HG02852 (cell line): Measurements from ENCODE around the gene VPS33A.
"Not testable (repeated sequence)": the region's sequence is repeated elsewhere in the genome, so short reads cannot be mapped to it uniquely, and the experiment has no call there.

Source experiments
- ATAC-seq: cut with Tn5 transposase; IDR thresholded peaks from one replicate; pipeline ENCODE4 v1.9.1; 2021; ENCODE audit warnings: mild to moderate bottlenecking, moderate library complexity; ENCODE audit not compliant: unreplicated experiment

Gene VPS33A

DNA sequence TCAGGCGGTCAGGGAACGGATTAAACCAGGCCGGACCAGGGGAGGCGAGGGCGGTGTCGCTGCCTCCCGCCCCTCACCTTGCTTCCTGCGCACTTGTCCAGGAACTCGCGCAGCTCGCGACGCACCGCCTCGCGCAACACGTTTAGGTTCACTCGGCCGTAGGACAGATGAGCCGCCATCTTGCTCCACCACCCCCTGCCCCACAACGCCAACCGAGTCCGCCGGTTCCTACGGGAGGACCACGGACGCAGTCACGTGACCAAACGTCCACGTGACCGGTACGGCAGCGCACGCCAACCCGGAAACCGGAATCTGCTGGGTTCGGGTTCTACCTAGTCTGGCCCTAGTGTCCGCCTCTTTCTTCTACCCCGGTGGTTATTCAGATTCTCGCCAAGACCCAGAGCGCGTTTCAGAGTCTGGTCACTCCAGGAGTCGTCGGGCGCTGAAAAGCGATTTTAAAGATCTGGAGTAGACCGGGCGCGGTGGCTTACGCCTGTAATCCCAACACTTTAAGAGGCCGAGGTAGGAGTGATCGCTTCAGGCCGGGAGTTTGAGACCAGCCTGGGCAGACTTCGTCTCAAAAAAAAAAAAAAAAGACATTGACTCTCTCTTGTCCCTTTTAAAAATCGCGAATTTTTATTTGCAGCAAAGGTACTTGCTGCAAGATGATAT is at the start of gene VPS33A:
Gene VPS33A (minus strand): TSS at position 265 of the 672 bp plus-strand sequence. CDS start 86 bp downstream, at position 179.
- peak; percentile 81 for ATAC-seq

- no peak for ATAC-seq
Measured at GRCh38 chr12:122312926-122313325, 46.6 kb upstream of the VPS33A start.

DNA sequence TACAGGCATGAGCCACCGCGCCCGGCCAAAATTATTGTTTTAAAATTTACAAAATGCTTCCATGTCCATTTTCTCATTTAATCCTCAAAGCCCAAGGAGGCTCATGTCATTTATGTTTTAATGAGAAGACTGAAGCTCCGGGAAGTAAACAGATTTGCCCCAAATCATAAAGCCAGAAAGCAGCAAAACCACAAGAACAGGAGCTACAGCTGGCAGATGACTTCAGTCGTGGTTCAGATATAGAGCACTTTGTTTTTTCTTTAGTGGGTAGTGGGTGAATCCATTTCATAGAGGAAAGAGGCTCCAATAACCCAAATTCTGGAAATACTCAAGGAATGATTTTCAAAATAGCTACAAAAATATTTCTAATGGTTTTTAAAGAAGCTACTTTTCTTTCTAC is 45.4 kb upstream of the VPS33A start:
- ATAC-seq = no peak

DNA sequence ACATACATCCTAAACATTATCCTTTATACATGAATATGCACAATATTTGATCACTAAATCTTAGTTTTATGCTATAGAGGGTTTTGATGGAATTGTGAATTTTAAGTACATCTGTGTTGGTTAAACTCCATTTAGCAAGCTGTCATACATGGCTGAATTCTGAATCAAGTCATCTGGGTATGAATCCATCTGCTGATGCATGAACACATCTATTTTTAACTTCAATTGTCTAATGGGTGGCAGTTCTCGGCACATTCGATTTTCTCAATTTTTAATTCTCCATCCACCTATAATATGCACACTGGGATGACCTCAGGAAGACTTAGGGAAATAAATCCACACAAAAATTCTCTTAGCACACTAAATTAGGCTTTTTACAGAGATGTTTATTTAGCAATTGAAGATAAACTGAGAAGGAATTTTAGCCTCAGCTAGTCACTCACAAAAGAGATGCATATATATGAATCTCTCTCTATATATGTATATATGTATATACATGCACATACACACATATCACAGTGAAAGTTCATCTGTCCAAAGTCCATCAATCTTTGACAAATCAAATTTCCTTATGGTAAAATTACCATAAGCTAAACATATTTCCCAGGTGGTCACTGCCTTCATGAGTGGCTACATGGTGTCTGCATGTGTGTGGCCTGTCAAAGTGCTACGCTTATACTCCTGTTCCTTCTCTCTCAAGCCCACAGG is 44.5 kb upstream of the VPS33A start:
- no peak for ATAC-seq

DNA sequence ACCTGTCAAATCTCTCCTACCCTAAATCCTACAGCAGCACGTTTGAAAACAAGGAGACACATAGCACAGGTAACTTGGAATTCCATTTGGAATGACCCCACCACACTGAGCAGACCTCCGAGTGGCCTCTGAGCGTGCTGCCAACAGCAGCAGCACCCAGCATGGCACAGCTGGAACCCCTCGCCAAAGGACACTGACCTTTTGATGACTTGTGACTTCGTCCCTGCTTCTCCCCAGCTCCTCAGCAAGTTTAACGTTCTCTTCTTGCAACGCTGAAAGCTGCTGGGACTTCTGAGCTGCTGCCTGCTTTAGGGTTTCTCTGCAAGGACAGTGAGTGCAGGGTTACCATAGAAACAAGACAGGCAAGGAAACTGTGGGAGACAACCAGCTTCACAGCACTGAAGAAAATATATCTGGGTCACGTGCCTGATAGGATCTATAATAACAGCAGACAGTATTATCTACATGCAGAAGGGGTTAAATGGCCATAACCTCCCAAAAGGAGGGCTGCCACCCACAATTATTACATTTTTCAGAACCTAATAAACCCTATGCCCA is 43.3 kb upstream of the VPS33A start:
- no peak for ATAC-seq

GRCh38 chr12:122308811-122309210 is 42.5 kb upstream of the VPS33A start:
- no peak for ATAC-seq

GRCh38 chr12:122306407-122306806 is 40.1 kb upstream of the VPS33A start:
- ATAC-seq = no peak

DNA sequence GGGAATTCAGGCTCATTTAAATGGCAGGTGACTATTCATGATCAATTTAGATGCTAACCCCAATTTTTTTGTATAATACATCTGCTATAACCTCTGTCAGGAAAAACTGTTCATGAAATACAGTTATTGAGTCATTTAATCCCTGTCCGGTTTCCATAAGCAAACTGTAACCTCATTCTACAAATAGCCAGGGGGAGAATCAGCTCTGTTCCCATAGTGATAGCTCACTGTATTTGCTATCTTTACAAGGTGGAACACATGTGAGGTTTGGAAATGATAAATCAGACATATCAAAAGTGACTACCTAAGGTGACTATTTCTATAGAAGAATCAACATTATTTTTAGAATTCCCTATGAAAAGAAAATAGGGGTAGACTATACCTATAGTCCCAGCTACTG is 38.6 kb upstream of the VPS33A start:
- ATAC-seq = no peak

DNA sequence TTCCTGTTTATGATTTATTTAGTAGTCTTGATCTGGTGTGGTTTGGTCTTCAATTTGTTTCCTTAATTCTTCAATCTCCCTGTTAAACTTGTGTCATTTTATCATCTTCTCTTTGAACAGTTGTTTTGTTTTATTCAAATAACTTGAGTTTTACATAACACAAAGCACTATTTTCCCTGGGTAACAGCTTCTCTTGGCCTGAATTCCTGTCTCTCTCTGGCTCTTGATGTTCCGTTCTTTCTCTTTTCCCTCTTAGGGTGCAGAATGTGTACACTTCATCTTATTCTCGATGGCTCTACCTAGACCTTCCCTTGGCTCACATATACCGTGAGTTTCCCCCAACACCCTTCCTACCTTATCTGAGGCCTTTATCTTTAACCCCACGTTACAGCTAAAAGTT is 36.8 kb upstream of the VPS33A start:
- ATAC-seq = no peak

DNA sequence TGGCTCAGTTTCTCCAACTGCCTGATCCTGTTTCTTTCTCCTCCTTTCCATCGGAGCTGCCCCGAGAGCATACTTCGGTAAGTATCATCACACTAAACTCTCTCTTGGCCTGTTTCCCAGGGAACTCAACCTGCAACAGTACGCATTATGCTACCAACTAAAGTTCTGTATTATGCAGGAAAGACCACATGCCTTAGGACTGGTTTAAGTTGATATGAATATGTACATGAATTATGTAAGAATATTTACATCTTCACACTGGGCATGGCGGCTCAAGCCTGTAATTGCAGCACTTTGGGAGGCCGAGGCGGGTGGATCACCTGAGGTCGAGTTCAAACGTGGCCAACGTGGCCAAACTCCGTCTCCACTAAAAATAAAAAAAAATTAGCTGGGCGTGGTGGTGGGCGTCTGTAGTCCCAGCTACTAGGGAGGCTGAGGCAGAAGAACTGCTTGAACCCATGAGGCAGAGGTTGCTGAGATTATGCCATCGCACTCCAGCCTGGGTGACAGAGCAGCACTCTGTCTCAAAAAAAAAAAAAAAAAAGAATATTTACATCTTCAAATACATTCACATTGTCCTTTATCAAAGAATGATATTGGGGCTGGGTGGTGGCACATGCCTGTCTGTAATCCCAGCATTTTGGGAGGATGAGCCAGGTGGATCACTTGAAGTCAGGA is 31.9 kb upstream of the VPS33A start:
- no peak for ATAC-seq

DNA sequence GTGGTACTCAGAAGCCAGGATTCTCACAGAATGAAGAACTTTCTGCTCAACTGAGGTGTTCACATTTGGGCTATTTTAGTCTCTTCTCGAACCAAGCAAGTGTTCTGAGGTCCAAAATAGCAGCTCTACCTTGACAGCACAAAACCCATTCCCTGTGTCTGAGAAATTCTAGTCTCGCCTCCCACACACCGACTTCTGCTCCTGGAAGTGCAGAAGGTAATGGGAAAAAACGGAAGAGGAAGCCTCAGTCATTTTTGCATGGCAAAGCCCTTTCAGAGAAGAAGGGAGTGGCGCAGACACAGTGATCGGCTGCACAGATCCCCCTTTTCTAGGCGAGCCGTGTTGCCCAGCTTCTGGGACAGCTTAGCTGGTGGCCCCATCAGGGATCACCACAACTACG is 31.2 kb upstream of the VPS33A start:
- ATAC-seq = no peak

DNA sequence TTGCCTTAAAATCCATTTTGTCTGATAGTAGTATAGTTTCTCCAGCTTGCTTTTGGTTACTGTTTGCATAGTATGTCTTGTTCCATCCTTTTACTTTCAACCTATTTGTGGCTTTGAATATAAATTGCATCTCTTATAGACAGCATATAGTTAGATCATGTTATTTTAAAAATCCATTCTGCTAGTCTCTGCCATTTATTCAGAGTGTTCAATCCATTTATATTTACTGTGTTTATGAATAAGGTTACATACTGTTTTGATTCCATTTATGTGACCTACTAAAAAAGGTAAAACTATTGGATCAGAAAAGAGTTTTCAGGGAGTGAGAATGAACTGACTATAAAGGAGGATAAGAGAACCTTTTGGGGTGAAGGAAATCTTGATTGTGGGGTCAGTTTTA is 29.6 kb upstream of the VPS33A start:
- ATAC-seq = no peak

DNA sequence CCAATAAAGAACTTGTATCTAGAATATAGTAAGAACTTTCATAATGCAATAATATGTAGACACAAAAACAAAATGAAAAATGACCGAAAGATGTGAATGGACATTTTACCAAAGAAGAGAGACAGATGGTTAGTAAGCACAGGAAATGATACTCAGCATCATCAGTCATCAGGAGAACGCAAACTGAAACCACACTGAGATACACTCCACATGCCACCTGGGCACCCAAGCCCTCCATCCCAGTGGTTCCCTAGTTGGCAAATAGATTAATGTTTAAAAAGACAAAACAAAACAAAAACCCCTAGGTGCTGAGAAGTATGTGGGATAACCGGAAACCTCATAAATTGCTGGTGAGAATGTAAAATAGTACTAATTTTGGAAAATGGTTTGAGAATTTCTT is 26.8 kb upstream of the VPS33A start:
- no peak for ATAC-seq

DNA sequence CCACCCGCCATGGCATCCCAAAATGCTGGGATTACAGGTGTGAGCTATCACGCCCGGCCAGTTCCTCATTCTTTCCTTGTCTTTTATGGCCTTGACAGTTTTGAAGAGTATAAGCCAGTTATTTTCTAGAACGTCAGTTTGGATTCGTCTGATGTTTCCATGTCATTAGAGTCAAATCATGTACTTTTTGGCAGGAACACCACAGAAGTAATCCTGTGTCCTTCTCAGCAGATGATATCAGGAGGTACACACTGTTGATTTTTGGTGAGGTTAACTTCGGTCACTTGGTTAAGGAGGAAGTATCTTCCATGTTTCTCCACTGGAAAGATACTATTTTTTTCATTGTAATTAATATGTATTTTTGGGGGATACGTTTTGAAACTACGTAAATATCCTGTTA is 25.1 kb upstream of the VPS33A start:
- ATAC-seq = no peak

DNA sequence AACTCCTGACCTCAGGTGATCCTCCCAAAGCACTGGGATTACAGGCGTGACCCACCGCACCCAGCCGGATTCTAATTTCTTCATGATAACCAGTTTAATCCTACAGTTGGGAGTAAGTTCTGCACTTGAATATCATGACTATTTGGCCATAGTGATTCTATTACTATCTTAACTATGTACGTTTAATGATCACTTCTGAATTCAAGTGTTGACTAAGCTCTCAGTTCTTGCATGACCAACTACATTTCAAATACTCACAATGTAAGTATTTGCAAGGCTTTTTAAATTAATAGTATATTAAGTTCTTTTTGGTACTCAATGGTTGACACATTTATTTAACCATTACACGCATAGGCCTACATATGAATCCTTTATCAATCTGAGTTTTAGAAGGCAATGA is 17.4 kb upstream of the VPS33A start:
- no peak for ATAC-seq

DNA sequence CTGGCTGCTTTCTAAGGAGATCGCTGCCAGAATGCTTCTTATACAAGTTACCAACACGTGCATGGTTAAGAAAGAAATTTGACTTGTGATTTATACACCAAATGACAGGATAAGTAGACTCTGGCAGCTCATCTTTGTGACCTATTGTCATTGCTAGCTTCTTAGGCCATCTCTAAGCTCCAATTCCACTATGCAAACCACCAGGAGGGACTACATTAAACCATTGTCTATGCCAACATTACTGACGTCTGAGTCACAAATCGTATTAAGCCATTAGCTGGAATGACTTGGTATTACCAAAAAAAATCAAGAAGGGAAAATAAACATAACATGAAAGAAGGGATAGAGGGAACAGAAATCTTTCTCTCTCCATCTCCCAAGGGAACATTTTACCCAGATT is 15.8 kb upstream of the VPS33A start:
- ATAC-seq = no peak

DNA sequence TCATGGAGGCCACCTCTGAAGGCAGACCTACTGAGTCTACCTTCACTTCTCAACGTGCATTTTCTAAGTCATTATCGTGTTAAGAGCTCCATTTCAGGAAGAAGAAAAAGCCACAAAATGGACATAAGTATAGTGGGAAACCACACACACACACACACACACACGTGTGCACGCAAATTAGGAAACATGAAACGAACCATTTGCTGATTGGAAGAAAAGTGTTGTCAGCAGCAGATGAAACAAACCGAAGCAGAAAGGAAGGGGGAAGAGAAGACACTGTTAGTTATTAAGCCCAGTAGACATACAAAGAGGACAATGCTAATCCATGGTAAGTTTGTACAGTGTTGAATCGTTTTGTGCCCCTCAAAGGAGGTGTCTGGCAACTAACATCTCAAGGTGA is 9.9 kb upstream of the VPS33A start:
- ATAC-seq = no peak

- no peak for ATAC-seq
Measured at GRCh38 chr12:122275459-122275858, 9.2 kb upstream of the VPS33A start.

DNA sequence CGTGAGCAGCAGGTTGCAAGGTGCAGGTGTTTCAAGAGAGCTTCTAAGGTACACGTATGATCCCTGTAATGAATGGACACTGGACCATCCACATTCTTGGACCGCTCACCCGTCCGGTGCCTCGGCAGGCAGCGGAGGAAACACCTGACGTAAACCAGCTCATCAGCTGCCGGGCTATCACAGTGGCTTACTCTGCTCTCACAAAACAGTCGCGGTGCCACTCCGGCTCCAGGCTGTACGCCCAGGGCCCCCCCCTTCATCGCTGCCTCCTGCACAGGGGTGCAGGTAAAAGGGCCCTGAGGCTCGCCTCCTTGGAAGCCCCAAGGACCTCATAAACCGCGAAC is 436 bp downstream of the VPS33A start:
- ATAC-seq = peak; percentile 28

DNA sequence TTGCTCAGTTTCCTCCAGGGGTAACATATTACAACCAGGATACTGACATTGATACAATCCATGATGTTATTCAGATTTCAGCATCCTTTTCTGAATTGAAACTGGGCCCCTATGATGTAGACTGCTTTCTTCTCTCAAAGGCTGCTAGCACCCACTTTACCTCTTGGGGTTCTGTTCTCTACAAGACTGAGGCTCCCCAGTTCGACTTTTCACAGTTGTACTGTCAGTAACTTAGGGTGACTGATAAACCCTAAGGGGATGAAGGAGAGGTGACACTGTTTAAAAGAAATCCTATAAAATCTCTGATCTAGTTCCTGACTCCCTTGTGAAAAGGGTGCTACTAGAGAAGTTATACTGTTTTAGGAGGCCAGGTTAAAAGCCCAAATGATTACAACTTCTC is 818 bp downstream of the VPS33A start:
- no peak for ATAC-seq

DNA sequence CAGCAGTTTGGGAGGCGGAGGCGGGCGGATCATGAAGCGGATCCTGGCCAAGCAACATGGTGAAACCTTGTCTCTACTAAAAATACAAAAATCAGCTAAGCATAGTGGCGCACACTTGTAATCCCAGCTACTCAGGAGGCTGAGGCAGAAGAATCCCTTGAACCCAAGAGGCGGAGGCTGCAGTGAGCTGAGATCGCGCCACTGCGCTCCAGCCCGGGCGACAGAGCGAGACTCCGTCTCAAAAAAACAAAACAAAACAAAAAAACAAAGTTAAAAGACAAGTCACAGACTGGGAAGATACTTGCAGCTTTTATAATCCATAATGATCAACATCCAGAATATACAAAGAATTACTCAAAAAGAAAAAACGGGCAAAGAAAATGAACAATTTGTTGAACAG is 5.6 kb downstream of the VPS33A start:
- ATAC-seq = not testable (repeated sequence)

GRCh38 chr12:122258939-122259338 is 7.4 kb downstream of the VPS33A start:
- not testable (repeated sequence) for ATAC-seq
